HL-60 (cell line): ENCODE measurements around the gene VPS41.

Experiments
- DNase-seq, 2 experiments: peaks; one replicate each; pipeline ENCODE4 v3.0.0-alpha.2; 2010 to 2020; ENCODE audit warnings: low read depth in 1 of 2, low spot score in 1 of 2
- H3K27ac ChIP-seq: fragments of 250-450 bp; sonication (Bioruptor Pico); replicated peaks from 2 replicates; pipeline ENCODE4 v1.5.1; 2020; ENCODE audit warnings: mild to moderate bottlenecking, moderate library complexity
- H3K27me3 ChIP-seq: fragments of 250-450 bp; sonication (Bioruptor Pico); 2 replicates; pipeline ENCODE4 v1.5.1; 2021; ENCODE audit warnings: mild to moderate bottlenecking, moderate library complexity; ENCODE audit not compliant: insufficient read depth, poor library complexity, severe bottlenecking
- H3K4me3 ChIP-seq: replicated peaks from 2 replicates; pipeline ENCODE4 v1.5.1; 2011; ENCODE audit warnings: mild to moderate bottlenecking, control low read depth, low read length; ENCODE audit not compliant: insufficient read depth
- CTCF ChIP-seq: IDR thresholded peaks from one replicate; pipeline ENCODE4 v1.5.1; 2011; ENCODE audit warnings: low read length, control low read depth, inconsistent platforms; ENCODE audit not compliant: insufficient read depth
- GABPA ChIP-seq: IDR thresholded peaks from 2 replicates; pipeline ENCODE4 v1.6.1; 2012; ENCODE audit warnings: low read depth
- POLR2AphosphoS5 ChIP-seq: IDR thresholded peaks from 2 replicates; pipeline ENCODE4 v1.6.1; 2012; ENCODE audit warnings: low read depth
- SPI1 ChIP-seq: IDR thresholded peaks from 2 replicates; pipeline ENCODE4 v1.6.1; 2012; ENCODE audit warnings: low read depth, mild to moderate bottlenecking, borderline replicate concordance
- TF ChIP-seq, protein P1 (sequence below): IDR thresholded peaks from 2 replicates; pipeline ENCODE4 v1.6.1; 2012; ENCODE audit warnings: low read depth; ENCODE audit not compliant: insufficient replicate concordance

Gene VPS41

GRCh38 chr7:38681882-38682281, 227.1 kb downstream of the VPS41 start:
- Histone ChIP-seq H3K27me3 (no peaks in the 10 kb centered on the region), H3K27ac (no peak overlapping the region), H3K4me3 (no peak overlapping the region)
- no peak for TF ChIP-seq CTCF
- no peak for DNase-seq

DNA sequence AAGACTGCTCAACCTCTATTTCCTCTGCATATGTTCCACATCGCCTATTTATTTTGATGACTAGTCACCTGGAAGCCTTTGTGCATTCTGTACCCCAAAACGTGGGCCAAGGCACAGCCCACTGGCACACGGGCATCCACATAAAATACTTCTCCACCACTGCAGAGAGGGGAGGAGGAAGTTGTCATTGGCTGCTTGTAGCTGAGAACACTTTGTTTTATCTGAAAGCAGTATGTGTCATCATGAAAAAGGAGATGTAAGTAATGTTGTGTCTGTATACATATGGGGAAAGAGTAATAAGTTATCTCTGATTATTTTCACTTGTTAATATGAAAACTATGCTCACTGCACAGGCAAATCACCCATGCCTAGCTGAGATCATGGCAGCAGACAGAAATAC, 229.6 kb downstream of the VPS41 start:
- no peak for TF ChIP-seq CTCF
- no peak for TF ChIP-seq POLR2AphosphoS5
- TF ChIP-seq, protein P1, sequence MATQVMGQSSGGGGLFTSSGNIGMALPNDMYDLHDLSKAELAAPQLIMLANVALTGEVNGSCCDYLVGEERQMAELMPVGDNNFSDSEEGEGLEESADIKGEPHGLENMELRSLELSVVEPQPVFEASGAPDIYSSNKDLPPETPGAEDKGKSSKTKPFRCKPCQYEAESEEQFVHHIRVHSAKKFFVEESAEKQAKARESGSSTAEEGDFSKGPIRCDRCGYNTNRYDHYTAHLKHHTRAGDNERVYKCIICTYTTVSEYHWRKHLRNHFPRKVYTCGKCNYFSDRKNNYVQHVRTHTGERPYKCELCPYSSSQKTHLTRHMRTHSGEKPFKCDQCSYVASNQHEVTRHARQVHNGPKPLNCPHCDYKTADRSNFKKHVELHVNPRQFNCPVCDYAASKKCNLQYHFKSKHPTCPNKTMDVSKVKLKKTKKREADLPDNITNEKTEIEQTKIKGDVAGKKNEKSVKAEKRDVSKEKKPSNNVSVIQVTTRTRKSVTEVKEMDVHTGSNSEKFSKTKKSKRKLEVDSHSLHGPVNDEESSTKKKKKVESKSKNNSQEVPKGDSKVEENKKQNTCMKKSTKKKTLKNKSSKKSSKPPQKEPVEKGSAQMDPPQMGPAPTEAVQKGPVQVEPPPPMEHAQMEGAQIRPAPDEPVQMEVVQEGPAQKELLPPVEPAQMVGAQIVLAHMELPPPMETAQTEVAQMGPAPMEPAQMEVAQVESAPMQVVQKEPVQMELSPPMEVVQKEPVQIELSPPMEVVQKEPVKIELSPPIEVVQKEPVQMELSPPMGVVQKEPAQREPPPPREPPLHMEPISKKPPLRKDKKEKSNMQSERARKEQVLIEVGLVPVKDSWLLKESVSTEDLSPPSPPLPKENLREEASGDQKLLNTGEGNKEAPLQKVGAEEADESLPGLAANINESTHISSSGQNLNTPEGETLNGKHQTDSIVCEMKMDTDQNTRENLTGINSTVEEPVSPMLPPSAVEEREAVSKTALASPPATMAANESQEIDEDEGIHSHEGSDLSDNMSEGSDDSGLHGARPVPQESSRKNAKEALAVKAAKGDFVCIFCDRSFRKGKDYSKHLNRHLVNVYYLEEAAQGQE: no peak
- no peak overlapping the region for H3K4me3 ChIP-seq
- no peak for DNase-seq
- peaks cover 2% of the 10 kb centered on the region for H3K27me3 ChIP-seq
- no peak overlapping the region for H3K27ac ChIP-seq

DNA sequence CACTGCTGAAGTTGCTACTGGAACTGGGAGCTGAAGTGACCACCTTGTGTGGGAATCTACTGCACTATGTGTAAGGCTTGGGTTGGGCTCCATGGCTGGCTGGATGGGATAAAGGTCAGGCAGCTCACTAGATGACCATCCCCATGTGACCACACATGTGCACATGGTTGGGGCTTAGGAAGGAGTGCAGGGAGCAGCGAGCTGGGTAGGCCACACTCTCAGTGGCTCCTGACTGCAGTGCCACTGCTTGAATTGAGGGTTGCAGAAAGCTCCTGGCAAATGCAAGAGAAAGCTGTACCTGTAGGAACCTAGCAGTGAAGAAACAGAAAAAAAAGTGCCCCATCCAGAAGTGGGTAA, 230.3 kb downstream of the VPS41 start:
- Histone ChIP-seq H3K4me3 (no peak overlapping the region), H3K27me3 (peaks cover 2% of the 10 kb centered on the region), H3K27ac (no peak overlapping the region)
- no peak for DNase-seq
- TF ChIP-seq POLR2AphosphoS5 (no peak), GABPA (no peak), SPI1 (no peak), CTCF (no peak)
- TF ChIP-seq, protein P1: no peak

- TF ChIP-seq SPI1 (no peak), CTCF (no peak), POLR2AphosphoS5 (no peak), GABPA (no peak)
- TF ChIP-seq, protein P1: no peak
- Histone ChIP-seq H3K27ac (no peak overlapping the region), H3K4me3 (no peak overlapping the region), H3K27me3 (peaks cover 2% of the 10 kb centered on the region)
- DNase-seq: no peak
Observed at GRCh38 chr7:38677981-38678697, 230.9 kb downstream of the VPS41 start.
